SK-N-SH (cell line): ENCODE measurements around the gene BRINP1. TPM values are rescaled to one million over a fixed set of nuclear protein-coding genes. Genes with fewer than 3 reads are reported as not detected.

Experiments used
- CTCF ChIA-PET: fragments of 300-600, 350-600 bp; formaldehyde crosslinking; extraction: SDS; loops from one replicate; lab custom pipeline; 2021; lab: Yijun Ruan, JAX
- POLR2A ChIA-PET: fragments of 350-600 bp; sonication (Branson Sonifier 250); formaldehyde crosslinking; extraction: SDS; loops from one replicate; lab custom pipeline; 2020; ENCODE audit warnings: antibody characterized with exemption, inconsistent platforms; lab: Yijun Ruan, JAX
- DNase-seq: peaks from one replicate; pipeline ENCODE4 v3.0.0; 2012
- H2AFZ ChIP-seq: fragments of 200-600 bp; sonication (generic); 2 replicates; pipeline ENCODE4 v1.8.1; 2016; ENCODE audit warnings: antibody characterized with exemption, mild to moderate bottlenecking, low read depth
- H3F3A ChIP-seq: fragments of 200-600 bp; sonication (generic); replicated peaks from 2 replicates; pipeline ENCODE3; 2016; ENCODE audit warnings: antibody characterized with exemption, mild to moderate bottlenecking; ENCODE audit not compliant: insufficient read depth
- H3K27ac ChIP-seq, 2 experiments: fragments of 200-500 bp in 1 of 2; fragments of 200-600 bp in 1 of 2; sonication (Bioruptor generic) in 1 of 2; sonication (generic), shearing (Covaris generic) in 1 of 2; 2 replicates each; pipeline versions ENCODE4 v1.5.1 to v1.6.1; 2014 to 2016; ENCODE audit warnings: low read depth in 2 of 2, inconsistent platforms in 1 of 2, low read length in 1 of 2, mild to moderate bottlenecking in 1 of 2, mixed read lengths in 1 of 2
- H3K27me3 ChIP-seq: fragments of 200-600 bp; sonication (generic), shearing (Covaris generic); 2 replicates; pipeline ENCODE4 v1.6.1; 2016; ENCODE audit warnings: mixed run types; ENCODE audit not compliant: insufficient read depth
- H3K36me3 ChIP-seq, 2 experiments: fragments of 200-500 bp in 1 of 2; fragments of 200-600 bp in 1 of 2; sonication (Bioruptor generic) in 1 of 2; sonication (generic) in 1 of 2; replicated peaks in 1 of 2; 2 replicates each; pipeline versions ENCODE3 to v1.5.1; 2014 to 2016; ENCODE audit warnings: low read length in 1 of 2, mild to moderate bottlenecking in 1 of 2; ENCODE audit not compliant: insufficient read depth in 2 of 2, control insufficient read depth in 1 of 2
- H3K4me1 ChIP-seq, 2 experiments: fragments of 200-500 bp in 1 of 2; fragments of 200-600 bp in 1 of 2; sonication (Bioruptor generic) in 1 of 2; sonication (generic), shearing (Covaris generic) in 1 of 2; 2 replicates each; pipeline versions ENCODE4 v1.5.1 to v1.6.1; 2014 to 2016; ENCODE audit warnings: low read depth in 1 of 2, low read length in 1 of 2, mixed run types in 1 of 2; ENCODE audit not compliant: insufficient read depth in 2 of 2, control insufficient read depth in 1 of 2
- H3K4me2 ChIP-seq: fragments of 200-600 bp; sonication (generic), shearing (Covaris generic); 2 replicates; pipeline ENCODE4 v1.6.1; 2017; ENCODE audit warnings: mixed run types
- H3K4me3 ChIP-seq, 2 experiments: fragments of 200-500 bp in 1 of 2; fragments of 200-600 bp in 1 of 2; sonication (Bioruptor generic) in 1 of 2; sonication (generic), shearing (Covaris generic) in 1 of 2; 2 replicates each; pipeline versions ENCODE4 v1.5.1 to v1.8.1; 2014 to 2016; ENCODE audit warnings: low read depth in 2 of 2, inconsistent platforms in 1 of 2, low read length in 1 of 2, mild to moderate bottlenecking in 1 of 2, mixed read lengths in 1 of 2, moderate library complexity in 1 of 2
- H3K79me2 ChIP-seq: fragments of 200-600 bp; sonication (generic); 2 replicates; pipeline ENCODE4 v1.8.1; 2017; ENCODE audit warnings: mild to moderate bottlenecking; ENCODE audit not compliant: insufficient read depth
- H3K9ac ChIP-seq: fragments of 200-600 bp; sonication (generic); 2 replicates; pipeline ENCODE4 v1.6.1; 2017; ENCODE audit warnings: mixed run types
- H3K9me2 ChIP-seq: fragments of 200-600 bp; sonication (generic); 2 replicates; pipeline ENCODE4 v1.6.1; 2017; ENCODE audit warnings: mixed run types
- H3K9me3 ChIP-seq: fragments of 200-600 bp; sonication (generic); 2 replicates; pipeline ENCODE4 v1.6.1; 2017; ENCODE audit warnings: mixed run types, mild to moderate bottlenecking, moderate library complexity
- H4K20me1 ChIP-seq: fragments of 200-600 bp; sonication (generic); 2 replicates; pipeline ENCODE4 v1.6.1; 2017; ENCODE audit warnings: mild to moderate bottlenecking, mixed run types; ENCODE audit not compliant: insufficient read depth
- CHD2 ChIP-seq: fragments of 150-350 bp; IDR thresholded peaks from 2 replicates; pipeline ENCODE4 v1.6.1; 2018; ENCODE audit warnings: low read length; ENCODE audit not compliant: partially characterized antibody
- EP300 ChIP-seq, 2 experiments: IDR thresholded peaks; 2 replicates each; pipeline versions ENCODE4 v1.4.0 to v1.6.1; 2012; ENCODE audit warnings: borderline replicate concordance in 1 of 2, low read depth in 1 of 2, low read length in 1 of 2
- FOXJ3 ChIP-seq: sonication (generic); formaldehyde crosslinking; IDR thresholded peaks from 2 replicates; pipeline ENCODE4 v1.5.1; 2020; ENCODE audit warnings: mild to moderate bottlenecking, missing genetic modification reagents
- GABPA ChIP-seq: IDR thresholded peaks from 2 replicates; pipeline ENCODE4 v1.4.0; 2012; ENCODE audit warnings: low read depth, mild to moderate bottlenecking
- IRF3 ChIP-seq: fragments of 150-350 bp; IDR thresholded peaks from 2 replicates; pipeline ENCODE4 v1.6.1; 2016; ENCODE audit warnings: mild to moderate bottlenecking, low read depth, low read length
- JUND ChIP-seq: IDR thresholded peaks from 2 replicates; pipeline ENCODE4 v1.4.0; 2012
- MEF2A ChIP-seq: IDR thresholded peaks from 2 replicates; pipeline ENCODE4 v1.4.0; 2012; ENCODE audit warnings: low read depth, borderline replicate concordance
- MXI1 ChIP-seq: IDR thresholded peaks from 2 replicates; pipeline ENCODE4 v1.6.1; 2012; ENCODE audit warnings: mild to moderate bottlenecking, low read depth, low read length, improper control_type of control experiment
- NFIC ChIP-seq: IDR thresholded peaks from 2 replicates; pipeline ENCODE4 v1.4.0; 2012; ENCODE audit warnings: borderline replicate concordance
- NRF1 ChIP-seq: IDR thresholded peaks from 2 replicates; pipeline ENCODE4 v1.6.1; 2012; ENCODE audit warnings: low read depth, mild to moderate bottlenecking, low read length
- RCOR1 ChIP-seq: fragments of 150-350 bp; IDR thresholded peaks from 2 replicates; pipeline ENCODE4 v1.6.1; 2017; ENCODE audit warnings: antibody characterized with exemption, low read length
- RXRA ChIP-seq: IDR thresholded peaks from 2 replicates; pipeline ENCODE4 v1.4.0; 2012; ENCODE audit warnings: low read depth, mild to moderate bottlenecking, borderline replicate concordance
- SIN3A ChIP-seq: IDR thresholded peaks from 2 replicates; pipeline ENCODE4 v1.6.1; 2012; ENCODE audit warnings: low read depth, mild to moderate bottlenecking, low read length, moderate library complexity, borderline replicate concordance
- SMC3 ChIP-seq: IDR thresholded peaks from 2 replicates; pipeline ENCODE4 v1.6.1; 2012; ENCODE audit warnings: low read depth, low read length, improper control_type of control experiment
- TEAD4 ChIP-seq: IDR thresholded peaks from 2 replicates; pipeline ENCODE4 v1.4.0; 2012; ENCODE audit warnings: mild to moderate bottlenecking, borderline replicate concordance; ENCODE audit not compliant: insufficient read depth
- USF2 ChIP-seq: fragments of 150-350 bp; IDR thresholded peaks from 2 replicates; pipeline ENCODE4 v1.6.1; 2017; ENCODE audit warnings: antibody characterized with exemption, low read length, low read depth, borderline replicate concordance
- WGBS: methylation state at CpG from one replicate; pipeline ENCODE4 v1.1.6; 2017; ENCODE audit warnings: low lambda C conversion rate; 5-methylcytosine and 5-hydroxymethylcytosine counted together
- polyA plus RNA-seq, 3 experiments: library from polyadenylated mRNA; depleted of rRNA; stranded (reverse); fragments of >200 nt; gene quantifications; 2 replicates each; pipeline ENCODE4 v1.2.3, GENCODE V29; 2012

Gene BRINP1
- polyA plus RNA-seq, 1 of the 3 experiments (the other 2 are of a cell fraction): 0.41 TPM

- H3K27ac ChIP-seq: no peak overlapping the region
- no peaks in the 10 kb centered on the region for H3K36me3 ChIP-seq
- H3K4me3 ChIP-seq: no peak overlapping the region
- no peak overlapping the region for H3K9ac ChIP-seq
- no peaks in the 10 kb centered on the region for H3K27me3 ChIP-seq
- H3F3A ChIP-seq: no peaks in the 10 kb centered on the region
- H3K9me2 ChIP-seq: no peaks in the 10 kb centered on the region
- no peak for TF ChIP-seq EP300 (IDR thresholded peaks at IDR 0.05; ENCODE audit: borderline replicate concordance in 1 of 2, low read depth in 1 of 2, low read length in 1 of 2)
- TF ChIP-seq NRF1: no peak
- TF ChIP-seq GABPA: no peak
- no peak for TF ChIP-seq SMC3
- TF ChIP-seq IRF3: no peak
- TF ChIP-seq CHD2: no peak
- no peak for TF ChIP-seq MEF2A
- no peak for TF ChIP-seq TEAD4
- no peak for TF ChIP-seq MXI1
- no peak for TF ChIP-seq NFIC
- TF ChIP-seq RXRA: no peak
- TF ChIP-seq, all 33 proteins: peak for 0
- Histone ChIP-seq H3K9me3 (no peaks in the 10 kb centered on the region), H3K4me2 (no peak overlapping the region), H3K4me1 (no peaks in the 10 kb centered on the region), H2AFZ (no peak overlapping the region), H3K79me2 (no peaks in the 10 kb centered on the region), H4K20me1 (no peaks in the 10 kb centered on the region)
- CTCF ChIA-PET: no interaction called here
- POLR2A ChIA-PET: no interaction called here
- 17% methylated on average over 2 of the region's 2 CpGs for WGBS
- no peak for DNase-seq
Measured at GRCh38 chr9:119154527-119154926, 214.7 kb downstream of the BRINP1 start.

- no peaks in the 10 kb centered on the region for H3K36me3 ChIP-seq
- TF ChIP-seq FOXJ3 (CRISPR knock-in tag): no peak
- TF ChIP-seq EP300 (IDR thresholded peaks at IDR 0.05; ENCODE audit: borderline replicate concordance in 1 of 2, low read depth in 1 of 2, low read length in 1 of 2): no peak
- TF ChIP-seq JUND: no peak
- no peak for TF ChIP-seq RCOR1
- TF ChIP-seq SIN3A: no peak
- TF ChIP-seq USF2: no peak
- TF ChIP-seq RXRA: no peak
- no peak overlapping the region for H3K9ac ChIP-seq
- CTCF ChIA-PET: no interaction called here
- no peaks in the 10 kb centered on the region for H3K79me2 ChIP-seq
- no peaks in the 10 kb centered on the region for H3F3A ChIP-seq
- H3K9me3 ChIP-seq: no peaks in the 10 kb centered on the region
- no peak overlapping the region for H3K4me2 ChIP-seq
- no peak overlapping the region for H3K4me3 ChIP-seq
- no peak overlapping the region for H2AFZ ChIP-seq
- WGBS: 37% methylated on average over 2 of the region's 2 CpGs
- H4K20me1 ChIP-seq: no peaks in the 10 kb centered on the region
- POLR2A ChIA-PET: no interaction called here
- no peaks in the 10 kb centered on the region for H3K4me1 ChIP-seq
- no peaks in the 10 kb centered on the region for H3K27me3 ChIP-seq
- H3K9me2 ChIP-seq: no peaks in the 10 kb centered on the region
- no peak for DNase-seq
- no peak overlapping the region for H3K27ac ChIP-seq
Measured at GRCh38 chr9:119153402-119153801, 215.8 kb downstream of the BRINP1 start.
